OCI-LY1 (cell line): Measurements from ENCODE around the gene ADARB2.

Experiments
- CTCF ChIP-seq: fragments of 200-600 bp; sonication (generic), shearing (Covaris generic); IDR thresholded peaks from 2 replicates; pipeline ENCODE4 v1.5.1; 2017; ENCODE audit warnings: mild to moderate bottlenecking, antibody characterized with exemption, low read length, moderate library complexity, mixed read lengths
- EZH2 ChIP-seq: fragments of 200-600 bp; sonication (generic), shearing (Covaris generic); IDR thresholded peaks from 2 replicates; pipeline ENCODE4 v1.8.0; 2017; ENCODE audit warnings: borderline replicate concordance, mixed run types, mild to moderate bottlenecking, antibody characterized with exemption, low read length, moderate library complexity, mixed read lengths

- TF ChIP-seq CTCF (no peak), EZH2 (no peak)
Observed at GRCh38 chr10:1264001-1264400, 473.3 kb downstream of the ADARB2 start.
